BJ (cell line): ENCODE results near the gene FBXO31. TPM values are rescaled to one million over a fixed set of nuclear protein-coding genes. Genes with fewer than 3 reads are reported as not detected.

Source experiments
- CTCF ChIA-PET: fragments of 350-600 bp; formaldehyde crosslinking; extraction: SDS; loops from one replicate; lab custom pipeline; 2021; ENCODE audit warnings: antibody characterized with exemption, inconsistent platforms; lab: Yijun Ruan, JAX
- POLR2A ChIA-PET: fragments of 300-600 bp; sonication (Branson Sonifier 250); formaldehyde crosslinking; extraction: SDS; loops from one replicate; lab custom pipeline; 2021; ENCODE audit warnings: antibody characterized with exemption; lab: Charles Lee
- DNase-seq: peaks from one replicate; pipeline ENCODE4 v3.0.0-alpha.2; 2011; ENCODE audit warnings: low read depth
- H3K27me3 ChIP-seq: 2 replicates; pipeline ENCODE4 v1.6.0; 2011; ENCODE audit warnings: low read length; ENCODE audit not compliant: control insufficient read depth, insufficient read depth
- H3K36me3 ChIP-seq: 2 replicates; pipeline ENCODE4 v1.5.1; 2011; ENCODE audit warnings: low read length; ENCODE audit not compliant: control insufficient read depth, insufficient read depth
- H3K4me3 ChIP-seq: 2 replicates; pipeline ENCODE4 v1.5.1; 2011; ENCODE audit warnings: low read depth, mild to moderate bottlenecking, control low read depth, low read length
- polyA plus RNA-seq: library from polyadenylated mRNA; depleted of rRNA; stranded (reverse); fragments of >200 nt; gene quantifications from 2 replicates; pipeline ENCODE4 v1.2.3, GENCODE V29; 2011
- TF ChIP-seq, protein P1 (sequence below): IDR thresholded peaks from 2 replicates; pipeline ENCODE4 v1.5.1; 2011; ENCODE audit warnings: low read depth, mild to moderate bottlenecking, control low read depth, inconsistent platforms, low read length, moderate library complexity; ENCODE audit not compliant: insufficient read depth

Gene FBXO31
- polyA plus RNA-seq, 1 experiment = 24.8 TPM

DNA sequence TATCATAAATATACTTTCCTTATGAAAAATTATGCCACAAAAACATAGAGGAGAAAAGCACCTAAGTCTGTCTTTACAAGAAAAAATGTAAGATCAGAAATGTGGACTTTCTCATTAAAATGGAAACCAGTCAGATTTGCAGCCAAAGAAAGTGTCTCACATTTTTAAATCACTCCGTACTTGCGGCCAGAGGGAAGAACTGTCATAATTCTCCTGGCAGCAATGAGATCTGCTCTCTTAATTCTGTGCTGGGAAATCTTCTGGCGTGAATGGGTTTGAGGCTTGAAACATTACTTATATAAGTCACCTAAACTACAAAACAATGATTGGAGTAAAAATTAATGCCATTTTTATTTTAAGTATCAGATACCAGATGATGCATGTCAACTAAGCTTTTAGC is 77.1 kb downstream of the FBXO31 start:
- TF ChIP-seq, protein P1, sequence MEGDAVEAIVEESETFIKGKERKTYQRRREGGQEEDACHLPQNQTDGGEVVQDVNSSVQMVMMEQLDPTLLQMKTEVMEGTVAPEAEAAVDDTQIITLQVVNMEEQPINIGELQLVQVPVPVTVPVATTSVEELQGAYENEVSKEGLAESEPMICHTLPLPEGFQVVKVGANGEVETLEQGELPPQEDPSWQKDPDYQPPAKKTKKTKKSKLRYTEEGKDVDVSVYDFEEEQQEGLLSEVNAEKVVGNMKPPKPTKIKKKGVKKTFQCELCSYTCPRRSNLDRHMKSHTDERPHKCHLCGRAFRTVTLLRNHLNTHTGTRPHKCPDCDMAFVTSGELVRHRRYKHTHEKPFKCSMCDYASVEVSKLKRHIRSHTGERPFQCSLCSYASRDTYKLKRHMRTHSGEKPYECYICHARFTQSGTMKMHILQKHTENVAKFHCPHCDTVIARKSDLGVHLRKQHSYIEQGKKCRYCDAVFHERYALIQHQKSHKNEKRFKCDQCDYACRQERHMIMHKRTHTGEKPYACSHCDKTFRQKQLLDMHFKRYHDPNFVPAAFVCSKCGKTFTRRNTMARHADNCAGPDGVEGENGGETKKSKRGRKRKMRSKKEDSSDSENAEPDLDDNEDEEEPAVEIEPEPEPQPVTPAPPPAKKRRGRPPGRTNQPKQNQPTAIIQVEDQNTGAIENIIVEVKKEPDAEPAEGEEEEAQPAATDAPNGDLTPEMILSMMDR = no peak
- ChIA-PET POLR2A (no interaction called here), CTCF (interaction anchor here (0.9 to 1.3 kb wide), 5 partner anchors 9 to 19 kb away, joined by 3 to 5 read pairs (median 4); no protein-coding TSS in a partner anchor)
- DNase-seq = no peak
- no peaks in the 10 kb centered on the region for H3K36me3 ChIP-seq
- no peaks in the 10 kb centered on the region for H3K27me3 ChIP-seq
- H3K4me3 ChIP-seq = no peak overlapping the region; the same call in 1 of the 2 replicates

DNA sequence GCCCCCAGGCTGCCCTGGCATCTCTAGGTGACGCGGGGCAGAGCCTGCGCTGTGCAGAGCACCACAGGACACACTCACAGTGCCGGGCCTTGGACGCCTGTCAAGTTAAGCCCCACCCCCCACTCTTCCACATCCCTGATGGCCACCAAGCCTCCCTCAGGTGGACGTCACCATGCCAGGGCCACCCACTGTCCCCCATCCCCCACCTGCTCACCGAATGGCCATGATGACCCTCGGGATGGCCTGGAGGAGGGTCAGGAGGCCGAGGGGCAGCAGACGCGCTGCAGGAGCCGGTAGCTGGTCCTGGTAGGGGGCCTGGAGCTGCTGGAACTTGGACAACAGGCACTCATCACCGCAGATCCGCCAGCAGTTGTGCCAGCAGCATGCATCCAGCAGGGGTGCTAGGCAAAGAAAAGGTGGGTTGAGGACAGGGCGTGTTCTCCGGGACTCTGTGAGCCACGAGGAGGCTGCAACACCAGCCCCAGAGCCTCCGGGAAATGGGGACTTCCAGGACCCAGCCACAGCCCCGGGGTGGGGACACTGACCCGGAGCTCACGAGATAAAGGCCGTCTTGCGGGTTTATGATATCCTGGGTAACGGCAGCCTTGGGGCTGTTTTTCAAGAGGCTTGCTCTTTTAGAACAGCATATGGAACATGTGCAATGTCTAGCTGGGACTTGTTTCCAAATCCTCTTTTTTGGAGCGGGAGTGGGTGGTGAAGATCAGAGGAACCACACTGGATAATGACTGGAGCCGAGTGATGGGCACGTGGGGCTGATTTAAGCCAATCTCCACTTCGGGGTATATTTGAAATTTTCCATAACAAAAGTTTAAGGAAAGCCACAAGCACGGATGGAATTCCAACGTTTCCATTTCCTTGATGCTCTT is 77.8 kb downstream of the FBXO31 start:
- Histone ChIP-seq H3K4me3 (peak overlapping the region; percentile 34), H3K27me3 (no peaks in the 10 kb centered on the region), H3K36me3 (no peaks in the 10 kb centered on the region)
- peak; percentile 62 for DNase-seq
- POLR2A ChIA-PET = no interaction called here
- CTCF ChIA-PET = interaction anchor here (0.9 to 2.5 kb wide), 7 partner anchors 8 to 27 kb away, joined by 3 to 6 read pairs (median 4); no protein-coding TSS in a partner anchor
- TF ChIP-seq, protein P1 = peak; percentile 59

DNA sequence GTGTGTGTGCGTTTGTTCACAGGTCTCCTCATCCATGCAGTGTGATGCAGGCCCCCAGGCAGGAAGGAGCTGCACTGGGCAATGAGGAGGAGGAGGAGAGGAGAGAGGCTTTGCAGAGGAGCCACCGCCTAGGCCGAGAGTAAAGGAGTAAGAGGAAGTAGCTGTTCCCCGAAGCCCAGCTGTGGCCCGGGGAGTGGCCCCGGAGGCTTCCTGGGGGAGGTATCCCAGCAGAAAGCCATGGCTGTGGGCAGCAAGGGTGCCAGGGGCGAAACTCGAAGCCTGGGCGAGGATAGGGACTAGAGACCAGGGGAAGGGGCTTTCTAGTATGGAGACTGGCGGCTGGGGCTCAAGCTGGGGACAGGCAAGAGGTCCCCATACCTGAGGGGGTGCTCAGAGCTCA is 78.6 kb downstream of the FBXO31 start:
- ChIA-PET POLR2A (interaction anchor here (0.6 kb wide), 1 partner anchor 90 kb away, joined by 3 read pairs; no protein-coding TSS in a partner anchor), CTCF (interaction anchor here (0.7 to 2.5 kb wide), 7 partner anchors 8 to 26 kb away, joined by 3 to 6 read pairs (median 4); partner anchors contain the start of gene C16orf95)
- Histone ChIP-seq H3K27me3 (no peaks in the 10 kb centered on the region), H3K4me3 (no peak overlapping the region), H3K36me3 (no peaks in the 10 kb centered on the region)
- DNase-seq = no peak
- TF ChIP-seq, protein P1 = no peak

- ChIA-PET CTCF (interaction anchor here (0.7 to 2.5 kb wide), 6 partner anchors 12 to 741 kb away, joined by 3 to 6 read pairs (median 4); partner anchors contain the start of gene C16orf95), POLR2A (interaction anchor here (0.7 kb wide), 1 partner anchor 762 kb away, joined by 3 read pairs; no protein-coding TSS in a partner anchor)
- no peak for DNase-seq
- TF ChIP-seq, protein P1 = no peak
- Histone ChIP-seq H3K36me3 (no peaks in the 10 kb centered on the region), H3K4me3 (no peak overlapping the region), H3K27me3 (no peaks in the 10 kb centered on the region)
Observed at GRCh38 chr16:87303962-87304521, 79.5 kb downstream of the FBXO31 start.
